ENCODE measurements around the gene KCNK2.

- no peak for TF ChIP-seq EZH2phosphoT487 (IDR thresholded peaks at IDR 0.05; ENCODE audit: insufficient read depth, low read depth)
- TF ChIP-seq EZH2 (IDR thresholded peaks at IDR 0.05; ENCODE audit: insufficient read depth, poor library complexity, severe bottlenecking): no peak
Measured at GRCh38 chr1:215252164-215252563, 169.6 kb downstream of the KCNK2 start.

Measured in GM23248 (cell line).